Thyroid gland (tissue), 4 donors: Measurements from ENCODE around the gene VPS26C.

Experiments used
- POLR2A ChIP-seq, 2 donors: fragments of 450-650 bp; IDR thresholded peaks; one replicate each; pipeline ENCODE4 v1.6.1; 2017; ENCODE audit warnings: antibody characterized with exemption in 2 of 2, mild to moderate bottlenecking in 2 of 2, moderate library complexity in 1 of 2
- TF ChIP-seq, protein P1 (sequence below), 6 experiments: fragments of 200-600 bp in 3 of 6; fragments of 450-650 bp in 3 of 6; sonication (generic) in 3 of 6; IDR thresholded peaks; one replicate each; pipeline ENCODE4 v1.5.1; 2016 to 2019; ENCODE audit warnings: antibody characterized with exemption in 6 of 6, mild to moderate bottlenecking in 2 of 6, inconsistent platforms in 1 of 6, moderate library complexity in 1 of 6

DNA sequence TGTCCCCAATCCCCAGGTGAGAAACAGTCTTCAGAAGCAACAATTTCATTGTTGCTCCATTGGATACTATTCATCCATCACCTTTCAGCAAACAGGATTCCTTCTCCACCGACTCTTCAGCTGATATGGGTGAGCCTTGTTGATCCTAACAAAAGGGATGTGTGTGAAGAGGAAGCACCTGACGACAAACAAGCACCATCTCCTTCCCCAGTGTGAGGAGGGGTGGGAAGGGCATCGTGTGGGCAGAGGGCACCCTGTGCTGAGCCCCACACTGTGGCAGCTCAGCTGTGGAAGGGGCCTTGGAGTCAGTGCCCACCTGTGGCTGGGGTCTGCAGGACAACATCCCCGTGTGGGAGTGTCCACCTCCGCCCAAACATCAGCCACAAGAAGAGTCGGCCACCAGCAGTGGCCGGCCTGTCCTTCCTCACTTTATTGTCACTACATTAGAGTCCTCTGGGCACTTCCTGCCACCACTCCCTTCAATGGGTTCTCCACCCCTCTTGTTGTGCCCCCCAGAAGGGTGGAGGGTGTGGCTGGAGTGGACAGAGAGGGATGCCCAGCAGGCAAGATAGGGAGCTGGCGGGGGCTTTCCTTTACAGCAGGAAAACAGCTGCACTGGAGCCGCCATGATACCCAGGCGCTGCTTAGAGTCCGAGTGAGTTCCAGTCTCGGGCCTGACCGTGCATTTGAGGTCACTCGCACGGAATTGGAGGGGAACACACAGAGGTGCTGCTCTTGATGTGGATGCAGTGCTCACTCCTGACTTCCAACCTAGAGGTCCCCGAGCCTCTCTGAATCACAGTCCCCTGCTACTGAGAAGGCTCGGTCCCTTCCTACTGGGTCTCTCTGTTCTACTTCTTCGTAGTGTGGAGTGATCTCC lies 40.9 kb downstream of the VPS26C start:
- TF ChIP-seq POLR2A (IDR thresholded peaks at IDR 0.05), result no peak
- TF ChIP-seq, protein P1, sequence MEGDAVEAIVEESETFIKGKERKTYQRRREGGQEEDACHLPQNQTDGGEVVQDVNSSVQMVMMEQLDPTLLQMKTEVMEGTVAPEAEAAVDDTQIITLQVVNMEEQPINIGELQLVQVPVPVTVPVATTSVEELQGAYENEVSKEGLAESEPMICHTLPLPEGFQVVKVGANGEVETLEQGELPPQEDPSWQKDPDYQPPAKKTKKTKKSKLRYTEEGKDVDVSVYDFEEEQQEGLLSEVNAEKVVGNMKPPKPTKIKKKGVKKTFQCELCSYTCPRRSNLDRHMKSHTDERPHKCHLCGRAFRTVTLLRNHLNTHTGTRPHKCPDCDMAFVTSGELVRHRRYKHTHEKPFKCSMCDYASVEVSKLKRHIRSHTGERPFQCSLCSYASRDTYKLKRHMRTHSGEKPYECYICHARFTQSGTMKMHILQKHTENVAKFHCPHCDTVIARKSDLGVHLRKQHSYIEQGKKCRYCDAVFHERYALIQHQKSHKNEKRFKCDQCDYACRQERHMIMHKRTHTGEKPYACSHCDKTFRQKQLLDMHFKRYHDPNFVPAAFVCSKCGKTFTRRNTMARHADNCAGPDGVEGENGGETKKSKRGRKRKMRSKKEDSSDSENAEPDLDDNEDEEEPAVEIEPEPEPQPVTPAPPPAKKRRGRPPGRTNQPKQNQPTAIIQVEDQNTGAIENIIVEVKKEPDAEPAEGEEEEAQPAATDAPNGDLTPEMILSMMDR (IDR thresholded peaks at IDR 0.05), result no peak
